H1 (cell line): ENCODE data around the gene AGRN. TPM values are rescaled to one million over a fixed set of nuclear protein-coding genes. Genes with fewer than 3 reads are reported as not detected.

Source experiments
- CTCF ChIA-PET: fragments of 300-600 bp; sonication (Branson Sonifier 250); formaldehyde crosslinking; loops from one replicate; lab custom pipeline; 2021; ENCODE audit not compliant: partially characterized antibody; lab: Charles Lee
- POLR2A ChIA-PET: fragments of 300-600 bp; sonication (Branson Sonifier 250); formaldehyde crosslinking; loops from one replicate; lab custom pipeline; 2021; ENCODE audit warnings: inconsistent platforms; ENCODE audit not compliant: partially characterized antibody; lab: Charles Lee
- DNase-seq, 2 experiments: peaks; one replicate each; pipeline versions ENCODE4 v3.0.0 to v3.0.0-alpha.2; 2010 to 2022; ENCODE audit warnings: low spot score in 2 of 2, low read depth in 1 of 2, mixed read lengths in 1 of 2
- FAIRE-seq: peaks from 2 replicates; lab custom pipeline; 2011; peaks lifted over from hg19 to GRCh38; lab: Jason Lieb, UNC
- H2AFZ ChIP-seq: 2 replicates; pipeline ENCODE4 v1.8.1; 2012; ENCODE audit warnings: low read length, inconsistent platforms
- H2AK5ac ChIP-seq: 2 replicates; pipeline ENCODE4 v1.6.1; 2013; ENCODE audit warnings: low read depth, low read length
- H2BK120ac ChIP-seq: replicated peaks from 2 replicates; pipeline ENCODE3; 2013; ENCODE audit warnings: low read depth, low read length, inconsistent platforms
- H2BK12ac ChIP-seq: 2 replicates; pipeline ENCODE4 v1.6.1; 2013; ENCODE audit warnings: low read depth, low read length
- H2BK15ac ChIP-seq: 2 replicates; pipeline ENCODE4 v1.6.1; 2013; ENCODE audit warnings: low read length
- H2BK20ac ChIP-seq: 2 replicates; pipeline ENCODE4 v1.6.1; 2013; ENCODE audit warnings: low read length
- H2BK5ac ChIP-seq: 2 replicates; pipeline ENCODE4 v1.6.1; 2013; ENCODE audit warnings: low read depth, low read length
- H3K14ac ChIP-seq: 2 replicates; pipeline ENCODE4 v1.6.1; 2013; ENCODE audit warnings: inconsistent platforms; ENCODE audit not compliant: insufficient read length
- H3K18ac ChIP-seq: 2 replicates; pipeline ENCODE4 v1.6.1; 2013; ENCODE audit warnings: low read length; ENCODE audit errors: extremely low read depth
- H3K23ac ChIP-seq: 2 replicates; pipeline ENCODE4 v1.6.1; 2013; ENCODE audit warnings: inconsistent platforms; ENCODE audit not compliant: insufficient read length
- H3K23me2 ChIP-seq: 2 replicates; pipeline ENCODE4 v1.6.1; 2013; ENCODE audit warnings: low read depth, low read length
- H3K27ac ChIP-seq: 2 replicates; pipeline ENCODE4 v1.6.1; 2011; ENCODE audit warnings: low read depth, low read length, inconsistent platforms
- H3K27me3 ChIP-seq, 4 experiments: replicated peaks in 1 of 4; 1 replicate in 1 of 4; 2 replicates in 3 of 4; pipeline versions ENCODE4 v1.6.1 to v1.8.1; 2011 to 2013; ENCODE audit warnings: low read length in 3 of 4, mild to moderate bottlenecking in 3 of 4, inconsistent platforms in 2 of 4, mixed read lengths in 2 of 4, moderate library complexity in 1 of 4; ENCODE audit not compliant: control insufficient read depth in 3 of 4, insufficient read depth in 3 of 4; ENCODE audit errors: extremely low read depth in 1 of 4
- H3K36me3 ChIP-seq, 4 experiments: 2 replicates each; pipeline versions ENCODE4 v1.6.1 to v1.8.1; 2011 to 2013; ENCODE audit warnings: mild to moderate bottlenecking in 4 of 4, low read length in 3 of 4, moderate library complexity in 2 of 4, control low read depth in 1 of 4, inconsistent platforms in 1 of 4; ENCODE audit not compliant: insufficient read depth in 4 of 4, control insufficient read depth in 2 of 4
- H3K4ac ChIP-seq: replicated peaks from 2 replicates; pipeline ENCODE3; 2013; ENCODE audit warnings: low read length, low read depth, mixed read lengths, inconsistent platforms; ENCODE audit not compliant: insufficient read length
- H3K4me1 ChIP-seq, 4 experiments: replicated peaks in 1 of 4; 1 replicate in 1 of 4; 2 replicates in 3 of 4; pipeline versions ENCODE4 v1.6.1 to v1.8.1; 2011 to 2013; ENCODE audit warnings: low read length in 3 of 4, inconsistent platforms in 2 of 4, mixed read lengths in 1 of 4; ENCODE audit not compliant: insufficient read depth in 4 of 4, control insufficient read depth in 3 of 4
- H3K4me2 ChIP-seq, 2 experiments: 2 replicates each; pipeline versions ENCODE4 v1.6.1 to v1.8.1; 2011 to 2013; ENCODE audit warnings: low read depth in 2 of 2, low read length in 2 of 2, control low read depth in 1 of 2, inconsistent platforms in 1 of 2, mild to moderate bottlenecking in 1 of 2; ENCODE audit not compliant: insufficient read depth in 1 of 2
- H3K4me3 ChIP-seq, 4 experiments: fragments of 200-600, 300-600 bp in 1 of 4; sonication (generic), shearing (Covaris generic), sonication (Bioruptor Twin) in 1 of 4; 2 replicates each; pipeline versions ENCODE4 v1.5.1 to v1.8.1; 2011 to 2016; ENCODE audit warnings: low read length in 4 of 4, low read depth in 3 of 4, control low read depth in 2 of 4, inconsistent platforms in 2 of 4, mild to moderate bottlenecking in 2 of 4, mixed read lengths in 1 of 4, moderate library complexity in 1 of 4; ENCODE audit not compliant: insufficient read depth in 2 of 4; ENCODE audit errors: extremely low read depth in 1 of 4
- H3K56ac ChIP-seq: replicated peaks from 2 replicates; pipeline ENCODE3; 2013; ENCODE audit warnings: low read depth, mild to moderate bottlenecking, mixed read lengths, low read length, inconsistent platforms; ENCODE audit not compliant: insufficient read length
- H3K79me1 ChIP-seq: 2 replicates; pipeline ENCODE4 v1.6.1; 2013; ENCODE audit warnings: low read depth, low read length, control low read depth
- H3K79me2 ChIP-seq, 2 experiments: 2 replicates each; pipeline versions ENCODE4 v1.6.1 to v1.8.1; 2012 to 2013; ENCODE audit warnings: low read length in 2 of 2, mild to moderate bottlenecking in 2 of 2, inconsistent platforms in 1 of 2; ENCODE audit not compliant: insufficient read depth in 2 of 2, control insufficient read depth in 1 of 2
- H3K9ac ChIP-seq, 4 experiments: replicated peaks in 1 of 4; 1 replicate in 1 of 4; 2 replicates in 3 of 4; pipeline versions ENCODE4 v1.6.1 to v1.8.1; 2011 to 2013; ENCODE audit warnings: low read depth in 3 of 4, low read length in 3 of 4, control low read depth in 2 of 4, mild to moderate bottlenecking in 2 of 4, moderate library complexity in 2 of 4, inconsistent platforms in 1 of 4; ENCODE audit errors: extremely low read depth in 1 of 4
- H3K9me3 ChIP-seq, 2 experiments: 2 replicates each; pipeline versions ENCODE4 v1.6.1 to v1.8.1; 2012 to 2013; ENCODE audit warnings: mild to moderate bottlenecking in 2 of 2, moderate library complexity in 2 of 2, control low read depth in 1 of 2, inconsistent platforms in 1 of 2, low read depth in 1 of 2, low read length in 1 of 2, mixed read lengths in 1 of 2; ENCODE audit not compliant: insufficient read depth in 2 of 2
- H4K20me1 ChIP-seq, 2 experiments: replicated peaks in 1 of 2; 2 replicates each; pipeline versions ENCODE3 to v1.8.1; 2011 to 2013; ENCODE audit warnings: inconsistent platforms in 2 of 2, low read length in 2 of 2, mild to moderate bottlenecking in 1 of 2; ENCODE audit not compliant: insufficient read depth in 2 of 2, control insufficient read depth in 1 of 2
- H4K5ac ChIP-seq: 2 replicates; pipeline ENCODE4 v1.6.1; 2013; ENCODE audit warnings: low read length, low read depth, mixed read lengths, inconsistent platforms; ENCODE audit not compliant: insufficient read length
- H4K8ac ChIP-seq: 2 replicates; pipeline ENCODE4 v1.8.0; 2013; ENCODE audit warnings: mild to moderate bottlenecking, moderate library complexity, low read length, inconsistent platforms; ENCODE audit not compliant: insufficient read depth; ENCODE audit errors: extremely low read depth
- H4K91ac ChIP-seq: replicated peaks from 2 replicates; pipeline ENCODE3; 2013; ENCODE audit warnings: low read length, mixed read lengths, inconsistent platforms; ENCODE audit not compliant: insufficient read length
- CTCF ChIP-seq, 3 experiments: IDR thresholded peaks; 1 replicate in 2 of 3; 2 replicates in 1 of 3; pipeline versions ENCODE4 v1.5.1 to v1.6.1; 2011; ENCODE audit warnings: low read length in 3 of 3, mild to moderate bottlenecking in 3 of 3, inconsistent platforms in 2 of 3, low read depth in 1 of 3, moderate library complexity in 1 of 3; ENCODE audit not compliant: insufficient read depth in 1 of 3; ENCODE audit errors: control extremely low read depth in 1 of 3
- GABPA ChIP-seq: IDR thresholded peaks from 2 replicates; pipeline ENCODE4 v1.6.1; 2011; ENCODE audit warnings: mild to moderate bottlenecking, low read length, moderate library complexity, borderline replicate concordance; ENCODE audit not compliant: insufficient read depth
- MAX ChIP-seq: IDR thresholded peaks from 2 replicates; pipeline ENCODE4 v1.6.1; 2012; ENCODE audit warnings: inconsistent platforms
- RFX5 ChIP-seq: IDR thresholded peaks from 2 replicates; pipeline ENCODE4 v1.6.1; 2011; ENCODE audit warnings: low read depth, low read length, improper control_type of control experiment, borderline replicate concordance
- RNF2 ChIP-seq: fragments of 200-900, 300-1000 bp; sonication (generic); IDR thresholded peaks from 2 replicates; pipeline ENCODE4 v1.7.1; 2016; ENCODE audit warnings: borderline replicate concordance, low read depth, mild to moderate bottlenecking, antibody characterized with exemption, low read length; ENCODE audit not compliant: poor library complexity, severe bottlenecking; ENCODE audit errors: missing control alignments
- WGBS, 2 experiments: shearing (Covaris generic) in 1 of 2; methylation state at CpG; one replicate each; pipeline versions ENCODE4 v1.1.6 to v1.1.7; 2013 to 2015; ENCODE audit warnings: low lambda C conversion rate in 2 of 2, mixed read lengths in 2 of 2, inconsistent platforms in 1 of 2, low coverage in 1 of 2, missing lambda C conversion rate in 1 of 2; ENCODE audit not compliant: insufficient replicate concordance in 2 of 2, insufficient coverage in 1 of 2, insufficient read length in 1 of 2; ENCODE audit errors: extremely low coverage in 1 of 2, missing lambda C conversion rate in 1 of 2; 5-methylcytosine and 5-hydroxymethylcytosine counted together
- polyA plus RNA-seq, 7 experiments: library from polyadenylated mRNA; depleted of rRNA in 3 of 7; stranded (reverse) in 5 of 7; unstranded in 2 of 7; fragments of >200 nt in 5 of 7; fragments of 200-250 nt in 2 of 7; gene quantifications; 1 replicate in 5 of 7; 2 replicates in 1 of 7; 4 replicates in 1 of 7; pipeline versions ENCODE4 v1.2.1 to v1.2.3, GENCODE V29; 2011 to 2013; ENCODE audit warnings: missing spikeins in 2 of 7, mixed read lengths in 2 of 7
- total RNA-seq: library from RNA; stranded (reverse); fragmentation: NEBNext Ultra II Directional; extraction: Animal tissue kit (Norgen Biotek cat#: 25700); gene quantifications from 2 replicates; pipeline ENCODE4 v1.2.1, GENCODE V29; 2021

The AGRN gene
- total and polyA plus RNA-seq, 2 of the 8 experiments (the other 6 are each of a cell fraction or from before 2014, with no cell fraction given), result 52.3 to 155 TPM

DNA sequence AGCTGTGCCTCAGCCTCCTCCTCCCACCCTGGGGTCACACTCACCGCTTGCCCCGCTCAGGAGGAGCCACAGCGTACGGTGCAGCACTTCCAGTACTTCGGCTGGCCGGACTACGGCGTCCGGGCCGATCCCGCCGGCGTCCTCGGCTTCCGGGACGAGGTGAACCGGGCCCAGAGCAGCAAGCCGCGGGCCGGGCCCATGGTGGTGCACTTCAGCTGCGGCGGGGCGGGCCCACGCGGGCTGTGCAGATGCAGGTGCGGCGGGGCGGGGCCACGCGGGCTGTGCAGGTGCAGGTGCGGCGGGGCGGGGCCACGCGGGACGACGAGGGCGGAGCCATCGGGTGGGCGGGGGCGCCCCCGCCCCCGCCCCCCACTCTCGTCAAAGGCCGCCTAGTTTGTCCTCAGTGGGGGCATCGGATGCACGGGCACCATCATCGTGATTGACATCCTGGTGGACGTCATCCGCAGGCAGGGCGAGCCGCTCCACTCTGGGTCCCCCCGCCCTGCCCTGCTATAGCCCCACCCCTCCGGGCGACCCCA is 48.7 kb downstream of the AGRN start:
- Histone ChIP-seq H3K79me1 (no peaks in the 10 kb centered on the region), H2BK12ac (no peak overlapping the region), H2BK15ac (no peak overlapping the region), H3K4ac (no peak overlapping the region), H3K79me2 (no peaks in the 10 kb centered on the region), H3K27ac (no peak overlapping the region), H3K56ac (no peak overlapping the region), H2BK20ac (no peak overlapping the region), H3K23me2 (peaks cover 7% of the 10 kb centered on the region; the same call in 1 of the 2 replicates), H2AK5ac (no peak overlapping the region), H4K91ac (no peak overlapping the region), H3K18ac (no peak overlapping the region), H2BK120ac (no peak overlapping the region), H3K4me1 (peaks cover 0 to 11% (median 6%) of the 10 kb centered on the region in 4 experiments; a peak in 5 of 7 replicates), H3K4me2 (peak overlapping the region; percentile 42 to 85), H3K27me3 (peaks cover 1 to 19% (median 10%) of the 10 kb centered on the region in 4 experiments; a peak in 6 of 7 replicates), H3K9me3 (no peaks in the 10 kb centered on the region), H2BK5ac (no peak overlapping the region), H3K36me3 (no peaks in the 10 kb centered on the region), H3K23ac (no peak overlapping the region), H3K4me3 (peak overlapping the region; percentile 23 to 83 (median 54)), H4K5ac (no peak overlapping the region), H2AFZ (no peak overlapping the region), H3K14ac (no peak overlapping the region), H4K8ac (no peak overlapping the region), H3K9ac (no peak overlapping the region), H4K20me1 (peaks cover 0 to 9% of the 10 kb centered on the region in 2 experiments)
- DNase-seq (peak in 1 of 2 experiments; percentile 71), FAIRE-seq (no peak)
- 9% methylated on average over 32 of the region's 55 CpGs; no CpG with 5 or more reads in 1 of the 2 experiments for WGBS, 2 experiments
- ChIA-PET POLR2A (interaction anchor here (0.9 to 1.5 kb wide), 5 partner anchors 11 to 65 kb away, joined by 3 to 5 read pairs (median 3); no protein-coding TSS in a partner anchor), CTCF (interaction anchor here (1.1 kb wide), 1 partner anchor 86 kb away, joined by 5 read pairs; the partner anchor contains the start of gene PERM1)
- TF ChIP-seq MAX (no peak), GABPA (no peak), CTCF (IDR thresholded peaks at IDR 0.05; ENCODE audit: control extremely low read depth in 1 of 3, insufficient read depth in 1 of 3, low read depth in 1 of 3, low read length in 3 of 3) (no peak), RNF2 (no peak), RFX5 (no peak)
- TF ChIP-seq, all 59 proteins: peak for 0
